Measurements from ENCODE around the gene VASP. TPM values are rescaled to one million over a fixed set of nuclear protein-coding genes. Genes with fewer than 3 reads are reported as not detected.
A peak's percentile ranks its signal among the peaks of the same experiment; 100 is the strongest.

VASP gene
- polyA plus RNA-seq, 3 donors, result 132 to 154 (median 144) TPM

DNA sequence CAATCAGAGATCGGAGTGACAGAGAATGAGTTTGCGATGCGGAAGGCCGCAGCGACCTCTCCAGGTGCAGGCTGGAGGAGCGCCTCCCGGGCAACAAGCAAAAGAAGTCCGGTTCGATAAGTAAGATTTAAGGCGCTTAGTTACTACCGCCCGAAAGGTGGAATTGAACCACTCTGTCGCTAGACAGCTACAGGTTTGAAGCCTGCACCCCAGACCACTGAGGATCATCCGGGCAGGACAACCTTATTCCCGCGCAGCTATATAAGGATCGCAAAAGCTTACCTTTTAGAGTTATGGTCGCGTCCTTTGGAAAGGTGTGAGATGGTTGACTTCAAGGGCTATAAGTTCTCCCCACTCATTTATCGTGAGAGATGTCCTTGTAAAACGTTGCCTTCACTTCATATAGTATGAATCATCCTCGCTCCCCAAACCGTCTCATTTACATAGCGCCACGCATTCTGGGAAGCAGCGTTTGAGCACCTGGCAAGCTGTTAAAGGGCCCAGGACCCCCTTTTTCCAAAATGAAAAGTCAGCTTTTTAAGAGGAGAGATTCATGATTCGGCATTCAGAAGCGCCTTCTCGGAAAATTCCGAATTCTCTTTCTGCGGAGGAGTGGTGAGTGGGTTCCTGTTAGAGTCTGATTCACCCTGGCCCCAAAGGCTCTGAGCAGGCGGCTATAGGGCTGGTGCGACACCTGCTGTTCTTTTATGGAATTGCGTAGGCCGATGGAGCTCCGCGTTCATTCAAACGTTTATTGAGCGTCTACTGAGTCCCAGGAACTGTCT lies 28.6 kb upstream of the VASP start:
- Histone ChIP-seq H3K9me3 (replicated peaks in 1 of 2; ENCODE audit: control insufficient read depth in 1 of 2, insufficient read depth in 1 of 2, low read length in 2 of 2) (no peaks in the 10 kb centered on the region), H3K4me3 (replicated peaks in 1 of 3; ENCODE audit: low read depth in 2 of 3, low read length in 3 of 3) (peak overlapping the region; percentile 38 to 74 (median 53)), H3K9ac (ENCODE audit: insufficient read depth, low read length, poor library complexity, severe bottlenecking) (peak overlapping the region; percentile 67), H2AFZ (ENCODE audit: insufficient read depth, low read depth, low read length, poor library complexity, severe bottlenecking) (peak overlapping the region; percentile 55), H3K27me3 (ENCODE audit: control insufficient read depth in 2 of 2, insufficient read depth in 2 of 2, low read length in 2 of 2) (peaks cover 0 to 29% of the 10 kb centered on the region in 2 donors), H3K4me1 (ENCODE audit: control insufficient read depth in 1 of 2, insufficient read depth in 2 of 2, low read length in 2 of 2) (peaks cover 15 to 16% of the 10 kb centered on the region in 2 donors), H4K20me1 (ENCODE audit: insufficient read depth, low read length) (peaks cover 16% of the 10 kb centered on the region), H3K79me2 (ENCODE audit: insufficient read depth, low read length) (no peaks in the 10 kb centered on the region), H3K27ac (ENCODE audit: low read depth in 1 of 2, low read length in 2 of 2) (peak overlapping the region; percentile 73 to 91), H3K4me2 (replicated peaks; ENCODE audit: extremely low read depth, low read length, poor library complexity, severe bottlenecking) (peak overlapping the region; percentile 80), H3K36me3 (replicated peaks in 1 of 2; ENCODE audit: control insufficient read depth in 1 of 2, insufficient read depth in 2 of 2, low read length in 2 of 2) (no peaks in the 10 kb centered on the region)
- H3K27me3 Mint-ChIP-seq (ENCODE audit: low read depth in 3 of 3), result peaks cover 34 to 50% (median 43%) of the 10 kb centered on the region in 3 donors
- intact Hi-C loops (cut with micrococcal nuclease), result loop anchor here (1.0 to 2.0 kb wide), 3 partner anchors 39 to 52 kb away; no protein-coding TSS in a partner anchor
- H3K36me3 Mint-ChIP-seq, result peaks cover 7 to 15% of the 10 kb centered on the region in 2 donors
- DNase-seq, result peak; percentile 86 to 94 (median 92)
- peaks cover 29% of the 10 kb centered on the region for H3K4me1 Mint-ChIP-seq
- TF ChIP-seq, protein P1, sequence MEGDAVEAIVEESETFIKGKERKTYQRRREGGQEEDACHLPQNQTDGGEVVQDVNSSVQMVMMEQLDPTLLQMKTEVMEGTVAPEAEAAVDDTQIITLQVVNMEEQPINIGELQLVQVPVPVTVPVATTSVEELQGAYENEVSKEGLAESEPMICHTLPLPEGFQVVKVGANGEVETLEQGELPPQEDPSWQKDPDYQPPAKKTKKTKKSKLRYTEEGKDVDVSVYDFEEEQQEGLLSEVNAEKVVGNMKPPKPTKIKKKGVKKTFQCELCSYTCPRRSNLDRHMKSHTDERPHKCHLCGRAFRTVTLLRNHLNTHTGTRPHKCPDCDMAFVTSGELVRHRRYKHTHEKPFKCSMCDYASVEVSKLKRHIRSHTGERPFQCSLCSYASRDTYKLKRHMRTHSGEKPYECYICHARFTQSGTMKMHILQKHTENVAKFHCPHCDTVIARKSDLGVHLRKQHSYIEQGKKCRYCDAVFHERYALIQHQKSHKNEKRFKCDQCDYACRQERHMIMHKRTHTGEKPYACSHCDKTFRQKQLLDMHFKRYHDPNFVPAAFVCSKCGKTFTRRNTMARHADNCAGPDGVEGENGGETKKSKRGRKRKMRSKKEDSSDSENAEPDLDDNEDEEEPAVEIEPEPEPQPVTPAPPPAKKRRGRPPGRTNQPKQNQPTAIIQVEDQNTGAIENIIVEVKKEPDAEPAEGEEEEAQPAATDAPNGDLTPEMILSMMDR (IDR thresholded peaks at IDR 0.05), result peak; percentile 83
- H3K27ac Mint-ChIP-seq, result peak overlapping the region; percentile 73 to 98 (median 94)
- H3K4me3 Mint-ChIP-seq, result peak overlapping the region; percentile 83 to 87
- 0% methylated on average over 23 of the region's 39 CpGs for WGBS (ENCODE audit: insufficient coverage)
- H3K9me3 Mint-ChIP-seq, result peaks cover 0 to 8% (median 3%) of the 10 kb centered on the region in 7 donors

DNA sequence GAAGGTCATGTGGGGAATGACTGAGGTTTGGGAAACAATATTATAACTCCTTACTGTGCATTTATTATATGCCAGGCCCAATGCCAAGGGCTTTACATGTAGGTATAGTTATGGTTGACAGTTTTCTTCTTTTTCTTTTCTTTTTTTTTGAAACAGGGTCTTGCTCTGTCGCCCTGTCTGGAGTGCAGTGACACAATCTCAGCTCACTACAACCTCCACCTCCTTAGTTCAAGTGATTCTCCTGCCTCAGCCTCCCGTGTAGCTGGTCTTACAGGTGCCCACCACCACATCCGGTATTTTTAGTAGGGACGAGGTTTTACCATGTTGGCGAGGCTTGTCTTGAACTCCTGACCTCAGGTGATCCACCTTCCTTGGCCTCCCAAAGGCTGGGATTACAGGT lies 24.2 kb upstream of the VASP start:
- TF ChIP-seq, protein P1 (IDR thresholded peaks at IDR 0.05), result no peak
- DNase-seq, result no peak
- Mint-ChIP-seq H3K4me1 (peaks cover 24% of the 10 kb centered on the region), H3K4me3 (no peak overlapping the region), H3K27me3 (ENCODE audit: low read depth in 3 of 3) (peaks cover 2 to 17% (median 11%) of the 10 kb centered on the region in 3 donors), H3K9me3 (no peaks in the 10 kb centered on the region), H3K27ac (peak overlapping the region in 1 of 7 donors; percentile 30), H3K36me3 (no peaks in the 10 kb centered on the region)
- no peaks in the 10 kb centered on the region for H3K9me3 ChIP-seq (replicated peaks in 1 of 2; ENCODE audit: control insufficient read depth in 1 of 2, insufficient read depth in 1 of 2, low read length in 2 of 2)
- H3K27me3 ChIP-seq (ENCODE audit: control insufficient read depth in 2 of 2, insufficient read depth in 2 of 2, low read length in 2 of 2), result no peaks in the 10 kb centered on the region
- H3K27ac ChIP-seq (ENCODE audit: low read depth in 1 of 2, low read length in 2 of 2), result no peak overlapping the region
- H3K4me2 ChIP-seq (replicated peaks; ENCODE audit: extremely low read depth, low read length, poor library complexity, severe bottlenecking), result no peak overlapping the region
- H3K9ac ChIP-seq (ENCODE audit: insufficient read depth, low read length, poor library complexity, severe bottlenecking), result no peak overlapping the region
- WGBS (ENCODE audit: insufficient coverage), result 100% methylated on average over 1 of the region's 5 CpGs
- no peak overlapping the region for H3K4me3 ChIP-seq (replicated peaks in 1 of 3; ENCODE audit: low read depth in 2 of 3, low read length in 3 of 3)
- no peaks in the 10 kb centered on the region for H3K36me3 ChIP-seq (replicated peaks in 1 of 2; ENCODE audit: control insufficient read depth in 1 of 2, insufficient read depth in 2 of 2, low read length in 2 of 2)
- intact Hi-C loops (cut with micrococcal nuclease), result no loop called here
- H2AFZ ChIP-seq (ENCODE audit: insufficient read depth, low read depth, low read length, poor library complexity, severe bottlenecking), result no peak overlapping the region
- peaks cover 15 to 17% of the 10 kb centered on the region in 2 donors for H3K4me1 ChIP-seq (ENCODE audit: control insufficient read depth in 1 of 2, insufficient read depth in 2 of 2, low read length in 2 of 2)
- H4K20me1 ChIP-seq (ENCODE audit: insufficient read depth, low read length), result no peaks in the 10 kb centered on the region
- H3K79me2 ChIP-seq (ENCODE audit: insufficient read depth, low read length), result no peaks in the 10 kb centered on the region
